NCI-H128 (cell line): ENCODE results near the gene ONECUT1.

Experiments
- DNase-seq: peaks from one replicate; lab custom pipeline; 2025; ENCODE audit not compliant: unreplicated experiment; lab: John Stamatoyannopoulos, UW

ONECUT1 gene

DNA sequence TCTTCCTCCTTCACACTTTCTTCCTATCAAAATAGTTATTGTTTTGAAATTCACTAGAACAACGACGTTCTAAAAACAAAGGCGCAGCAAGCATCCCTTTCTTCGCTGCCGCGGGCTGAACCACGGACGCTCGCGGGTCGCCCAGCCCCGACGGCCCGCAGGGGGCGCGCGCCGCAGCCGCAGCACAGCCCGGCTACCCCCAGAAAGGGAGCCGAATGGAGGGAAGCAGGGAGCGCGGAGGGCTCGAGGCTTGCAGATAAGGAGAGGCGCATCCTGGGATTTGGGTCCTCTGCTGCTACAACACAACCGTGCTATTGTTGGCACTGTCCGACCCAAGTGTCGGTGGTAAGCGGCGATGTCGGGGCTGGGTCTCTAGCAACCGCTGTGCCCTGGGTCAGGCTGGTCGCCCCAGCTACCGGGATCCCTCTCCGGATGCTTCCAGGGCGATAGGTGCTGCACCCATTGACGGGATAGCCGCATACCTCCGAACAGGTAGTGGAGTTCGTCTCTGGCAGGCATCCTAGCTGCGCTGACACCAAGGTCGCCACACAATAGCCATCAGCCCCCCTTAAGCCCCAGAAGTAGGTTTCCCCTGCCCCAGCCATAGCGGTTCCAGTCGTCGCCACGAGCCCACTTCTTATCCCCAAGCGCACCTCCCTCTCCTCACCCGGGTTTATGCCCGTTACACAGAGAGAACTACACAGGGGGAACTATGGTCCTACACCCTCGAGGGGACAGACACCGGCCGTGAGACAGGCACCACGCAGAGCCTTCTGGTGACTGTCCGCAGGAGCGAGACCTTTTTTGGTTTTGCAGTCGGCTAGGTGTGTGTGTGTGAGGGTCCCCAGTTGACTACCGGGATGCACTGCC lies 6.0 kb downstream of the ONECUT1 start:
- no peak for DNase-seq

DNA sequence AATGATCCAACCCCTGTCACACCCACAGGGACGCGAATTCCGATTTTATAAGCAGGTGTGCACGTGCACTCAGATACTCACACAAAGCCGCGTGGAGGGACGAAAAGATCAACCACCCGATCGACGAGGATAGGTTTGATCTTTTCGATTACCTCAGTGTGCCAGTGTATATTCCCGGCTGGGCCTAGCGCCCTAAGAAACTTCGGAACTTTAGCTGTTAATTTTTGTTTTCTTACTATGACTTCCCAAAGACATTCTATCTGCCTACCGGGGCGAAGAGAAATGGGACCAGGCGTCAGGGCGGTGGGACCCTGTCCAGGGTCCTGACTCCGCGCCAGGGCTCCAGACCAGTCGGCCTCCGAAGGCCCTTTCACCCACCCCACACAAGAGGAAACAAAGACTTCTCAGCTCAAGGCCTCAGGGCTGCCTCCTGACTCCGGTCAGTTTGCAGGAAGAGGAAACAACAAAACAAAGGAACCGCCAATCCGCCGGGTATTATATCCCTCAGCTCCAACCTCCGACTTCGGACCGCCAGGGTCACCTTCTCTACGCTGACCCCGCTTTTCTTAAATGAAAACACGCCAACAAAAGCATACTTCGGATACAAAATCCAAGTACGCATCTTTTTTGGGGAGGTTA lies 6.8 kb downstream of the ONECUT1 start:
- DNase-seq = no peak

DNA sequence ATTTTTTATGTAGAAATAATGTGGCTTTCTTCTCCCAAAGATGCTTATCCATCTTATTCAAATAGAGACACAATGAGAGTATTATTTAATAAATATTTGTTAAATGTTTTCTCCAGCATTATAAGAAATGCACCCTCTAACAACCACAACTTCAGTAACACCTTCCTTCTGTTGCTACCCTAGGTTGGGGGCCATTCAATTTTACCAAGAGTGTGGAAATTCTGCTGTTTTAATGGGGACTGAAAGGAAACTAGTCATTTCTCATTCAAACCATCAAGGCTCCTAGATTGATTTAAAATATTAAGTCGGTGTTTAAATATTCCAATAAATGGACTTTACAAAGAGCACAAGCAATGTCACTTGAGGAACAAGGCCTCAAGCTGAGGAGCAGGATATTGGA lies 7.6 kb downstream of the ONECUT1 start:
- no peak for DNase-seq

DNA sequence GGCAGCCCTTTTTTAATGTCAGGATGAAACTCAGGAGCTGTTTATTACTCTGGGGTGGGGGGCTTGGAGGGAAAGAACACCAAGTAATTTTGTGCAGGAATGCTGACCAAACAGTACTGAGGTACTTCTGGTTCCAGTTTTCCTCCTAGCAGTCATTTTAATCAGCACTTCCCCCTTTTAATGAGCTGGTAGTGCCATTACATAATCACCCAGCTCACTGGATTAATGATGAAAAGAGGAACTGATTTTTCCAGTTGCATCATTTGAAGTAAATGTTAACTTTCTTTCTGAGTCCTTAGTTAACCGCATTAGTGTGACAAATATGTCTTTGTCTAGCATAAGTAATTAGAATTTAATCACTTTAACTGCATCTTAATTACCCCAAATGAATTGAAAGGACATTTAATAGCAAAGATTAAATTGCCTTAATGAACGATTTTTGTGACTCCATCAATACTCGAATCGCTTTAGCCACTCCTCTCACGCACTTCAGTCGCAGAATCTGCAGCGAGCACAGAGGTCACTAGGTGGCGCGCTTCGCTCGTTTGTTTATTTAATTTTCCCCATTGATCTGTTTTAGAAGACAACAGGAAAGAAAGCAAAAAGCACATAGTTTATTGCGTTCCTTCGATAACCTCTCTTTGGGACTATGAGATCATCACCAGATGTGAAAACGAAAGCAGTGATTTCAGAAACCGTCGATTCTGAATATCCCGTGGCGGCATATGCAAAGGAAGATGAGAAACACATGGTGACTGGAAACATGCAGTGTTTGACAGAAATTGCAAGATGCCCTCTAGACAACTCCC lies 9.8 kb downstream of the ONECUT1 start:
- DNase-seq = no peak

DNA sequence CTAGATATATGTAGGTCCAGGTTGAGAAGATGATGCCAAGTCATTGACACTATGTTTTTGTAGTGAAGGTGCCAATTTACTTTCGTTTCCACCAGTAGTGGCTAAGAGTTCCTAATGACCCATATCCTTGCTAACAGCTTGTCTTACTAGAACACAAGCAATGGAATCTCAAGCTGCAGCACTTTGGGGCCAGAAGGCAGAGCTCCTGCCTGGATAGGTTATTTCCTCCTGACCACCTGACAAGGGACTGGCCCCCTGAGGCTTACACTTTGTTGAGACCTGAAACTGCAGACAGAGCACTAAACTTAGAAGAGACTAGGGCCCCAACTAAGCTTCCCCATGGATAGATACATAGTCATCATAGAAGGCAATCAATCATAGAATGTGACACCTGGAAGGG lies 11.7 kb downstream of the ONECUT1 start:
- DNase-seq = no peak

DNA sequence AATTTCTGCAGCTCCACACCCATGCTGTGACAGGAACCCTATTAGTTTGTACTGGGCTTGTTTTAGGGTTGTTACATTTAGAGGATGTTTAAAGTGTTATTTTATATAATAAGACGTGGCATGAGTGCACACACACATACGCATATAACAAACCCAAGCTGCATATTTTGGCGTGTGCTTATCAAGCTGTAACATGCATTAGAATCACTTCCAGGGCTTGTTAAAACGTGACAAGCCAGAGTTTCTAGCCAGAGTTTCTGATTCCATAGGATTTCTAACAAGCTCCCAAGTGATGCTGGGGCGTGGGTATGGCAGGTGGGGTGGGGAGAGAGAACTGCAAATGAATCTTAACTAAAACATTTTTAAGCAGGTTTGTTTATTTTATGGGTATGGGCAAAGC lies 17.4 kb downstream of the ONECUT1 start:
- DNase-seq = no peak

DNA sequence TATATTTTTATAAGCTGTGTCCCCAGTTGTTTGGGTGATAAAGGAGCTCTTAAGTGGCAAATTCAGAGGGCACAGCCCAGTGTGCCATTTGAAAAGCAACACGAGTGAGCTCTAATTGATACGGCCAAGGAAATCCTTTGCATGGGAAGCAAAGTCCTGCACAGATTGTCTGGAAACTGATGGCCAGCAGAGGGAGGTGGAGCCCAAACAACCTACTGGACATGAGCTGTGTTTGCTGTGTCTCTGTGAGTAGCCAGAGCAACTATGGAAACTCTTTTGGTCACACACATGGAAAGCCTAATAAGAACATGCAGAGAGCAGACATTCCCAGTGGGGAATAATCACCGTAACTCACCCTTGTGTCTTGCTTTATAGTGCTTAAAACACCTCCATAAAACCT lies 24.4 kb downstream of the ONECUT1 start:
- no peak for DNase-seq

DNA sequence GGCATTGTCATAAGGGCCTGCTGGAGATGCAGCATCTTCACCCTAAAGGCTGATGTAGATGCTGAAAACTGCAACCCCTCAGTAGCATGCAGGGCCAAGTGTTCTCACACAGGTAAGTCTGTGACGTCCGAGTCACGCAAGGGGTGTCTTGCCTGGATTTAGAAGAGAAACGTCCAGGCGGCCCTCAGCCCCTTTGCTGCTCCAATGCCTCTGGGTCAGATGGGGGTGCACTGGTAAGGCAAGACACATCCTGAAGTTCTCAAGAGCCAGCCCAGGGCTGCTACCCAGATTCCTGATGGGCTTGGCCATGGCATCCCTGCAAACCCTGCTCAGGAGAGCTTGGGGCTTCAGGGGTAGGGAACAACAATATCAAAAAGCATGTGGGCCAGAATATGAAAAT lies 25.4 kb downstream of the ONECUT1 start:
- DNase-seq = no peak

DNA sequence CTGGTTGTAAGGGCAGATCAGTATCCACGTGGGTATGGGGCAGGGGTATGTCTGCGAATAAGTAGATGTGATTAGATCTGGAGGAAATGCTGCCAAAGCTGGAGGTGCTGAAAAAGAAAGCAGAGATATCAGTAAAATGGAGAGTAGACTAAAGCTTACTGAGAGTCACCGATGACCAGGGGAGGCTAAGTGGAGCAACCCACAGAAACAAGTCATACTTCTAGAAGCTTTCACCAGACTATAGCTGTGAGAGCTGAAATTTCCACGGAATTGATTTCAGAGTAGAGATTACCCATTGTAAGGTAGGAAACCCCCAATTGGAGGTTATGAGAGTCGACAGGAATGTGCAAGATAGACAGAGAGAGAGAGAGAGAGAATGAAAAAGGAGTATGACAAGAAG lies 27.5 kb downstream of the ONECUT1 start:
- DNase-seq = no peak

DNA sequence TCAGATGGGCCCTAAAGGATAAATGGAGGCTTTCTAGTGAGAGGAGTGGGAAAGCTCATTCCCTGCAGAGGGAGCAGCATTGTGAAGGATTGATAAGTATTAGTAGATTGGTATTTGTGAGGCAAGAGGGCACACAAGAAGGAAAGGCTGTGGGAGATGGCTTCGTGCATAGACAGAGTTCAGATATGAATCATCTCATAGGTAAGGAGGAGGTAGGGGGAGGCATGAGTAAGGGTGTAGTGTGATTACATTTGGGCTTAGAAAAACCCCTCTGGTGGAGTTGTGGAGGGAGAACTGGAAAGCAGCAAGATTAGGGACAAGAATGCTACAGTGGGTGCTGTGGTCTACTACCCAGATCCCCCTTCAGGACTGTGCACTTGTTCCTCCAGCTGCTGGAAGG lies 29.6 kb downstream of the ONECUT1 start:
- no peak for DNase-seq

DNA sequence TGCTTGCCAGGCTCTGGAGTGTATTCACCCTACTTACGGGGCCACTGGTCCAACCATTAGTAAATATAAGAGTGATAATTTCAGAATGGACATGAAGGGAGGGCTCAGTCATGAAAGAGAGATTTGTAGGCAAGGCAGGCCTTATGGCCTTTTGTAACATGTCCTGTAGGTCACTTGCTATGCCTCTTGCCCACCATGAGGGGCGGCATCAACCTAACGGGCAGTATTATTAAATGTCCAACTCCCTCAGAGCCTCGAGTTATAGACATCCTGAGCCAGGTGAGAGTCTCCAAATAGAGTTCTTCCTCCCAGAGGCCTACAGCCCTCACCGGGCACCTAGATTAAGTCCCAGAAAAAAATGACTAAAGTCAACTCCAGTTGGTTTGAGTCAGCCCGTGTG lies 30.2 kb downstream of the ONECUT1 start:
- DNase-seq = no peak

DNA sequence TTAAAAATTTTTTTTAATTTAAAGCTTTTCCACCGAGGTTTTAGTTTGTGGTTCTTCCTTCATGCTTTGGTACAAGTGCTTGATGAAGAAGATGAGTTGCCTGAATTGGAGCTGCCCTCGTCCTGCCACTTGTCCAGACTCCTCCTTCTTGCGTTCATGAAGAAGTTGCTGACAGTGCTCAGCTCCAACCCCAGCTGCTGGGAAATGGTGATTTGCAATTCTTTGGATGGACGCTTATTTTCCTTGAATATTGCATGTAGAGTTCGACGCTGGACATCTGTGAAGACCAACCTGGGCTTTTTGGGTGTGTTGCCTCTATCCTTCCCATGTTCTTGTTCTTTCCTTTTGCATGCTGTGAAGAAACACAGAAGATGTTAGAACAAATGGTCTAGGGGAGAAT lies 32.6 kb downstream of the ONECUT1 start:
- DNase-seq = no peak

DNA sequence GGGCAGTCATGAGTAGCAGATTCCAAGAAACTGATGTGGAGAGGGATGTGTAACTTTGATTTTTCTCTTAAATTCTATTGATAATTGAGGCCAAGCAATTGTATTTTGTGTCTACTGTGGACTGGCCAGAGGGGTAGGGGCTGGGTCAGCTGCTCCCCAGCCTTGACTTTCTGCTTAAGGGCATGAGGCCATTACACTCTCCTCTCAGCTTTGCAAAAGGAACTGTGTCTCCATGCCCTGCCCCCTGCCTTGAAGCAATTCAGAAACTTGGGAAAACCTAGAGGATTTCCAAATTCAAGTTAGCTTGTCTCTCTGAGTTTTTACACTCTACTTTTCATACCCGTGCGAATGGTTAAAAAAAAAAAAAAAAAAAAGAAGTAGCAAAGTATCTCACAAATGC lies 38.6 kb downstream of the ONECUT1 start:
- DNase-seq = no peak

DNA sequence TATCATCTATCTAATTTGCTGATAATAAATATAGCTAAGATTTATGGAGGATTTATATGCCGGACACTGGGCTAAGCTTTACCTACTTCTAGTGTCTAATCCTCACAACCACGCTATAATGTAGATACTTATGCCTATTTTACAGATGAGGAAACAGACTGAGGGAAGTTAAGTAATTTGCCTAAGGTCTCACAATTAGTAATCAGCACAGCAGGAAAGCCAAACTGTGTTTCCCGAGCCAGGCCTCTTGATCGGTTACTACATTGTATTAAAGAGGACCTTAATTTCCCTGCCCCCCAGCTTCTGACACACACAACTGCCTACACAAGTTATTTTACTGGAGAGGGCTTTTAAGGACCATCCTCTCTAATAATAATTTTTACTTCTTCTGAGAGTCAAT lies 40.9 kb downstream of the ONECUT1 start:
- no peak for DNase-seq

DNA sequence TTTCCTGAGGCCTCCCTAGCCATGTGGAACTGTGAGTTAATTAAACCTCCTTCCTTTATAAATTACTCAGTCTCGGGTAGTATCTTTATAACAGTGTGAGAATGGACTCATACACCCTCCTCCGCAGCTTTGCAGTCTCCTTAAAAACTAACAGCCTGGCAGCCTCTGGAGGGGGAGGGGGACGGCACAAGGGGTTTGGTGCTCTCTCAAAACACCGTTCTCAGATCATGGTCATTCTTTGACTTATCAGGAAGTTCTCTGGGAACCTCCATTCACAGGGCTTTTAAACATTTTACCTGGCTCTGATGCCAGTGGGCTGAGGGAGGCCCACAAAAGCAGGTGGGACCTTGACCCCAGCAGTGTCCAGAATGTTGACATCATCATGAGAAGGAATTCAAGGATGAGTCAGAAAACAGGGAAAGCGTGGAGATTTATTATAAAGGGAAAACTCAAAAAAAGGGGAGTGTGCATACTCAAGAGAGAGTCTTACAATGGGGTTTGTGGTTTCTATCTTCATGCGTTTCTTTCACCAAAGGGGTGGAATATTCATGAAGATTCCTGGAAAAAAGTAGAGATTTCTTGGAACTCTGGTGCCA lies 43.9 kb downstream of the ONECUT1 start:
- no peak for DNase-seq

DNA sequence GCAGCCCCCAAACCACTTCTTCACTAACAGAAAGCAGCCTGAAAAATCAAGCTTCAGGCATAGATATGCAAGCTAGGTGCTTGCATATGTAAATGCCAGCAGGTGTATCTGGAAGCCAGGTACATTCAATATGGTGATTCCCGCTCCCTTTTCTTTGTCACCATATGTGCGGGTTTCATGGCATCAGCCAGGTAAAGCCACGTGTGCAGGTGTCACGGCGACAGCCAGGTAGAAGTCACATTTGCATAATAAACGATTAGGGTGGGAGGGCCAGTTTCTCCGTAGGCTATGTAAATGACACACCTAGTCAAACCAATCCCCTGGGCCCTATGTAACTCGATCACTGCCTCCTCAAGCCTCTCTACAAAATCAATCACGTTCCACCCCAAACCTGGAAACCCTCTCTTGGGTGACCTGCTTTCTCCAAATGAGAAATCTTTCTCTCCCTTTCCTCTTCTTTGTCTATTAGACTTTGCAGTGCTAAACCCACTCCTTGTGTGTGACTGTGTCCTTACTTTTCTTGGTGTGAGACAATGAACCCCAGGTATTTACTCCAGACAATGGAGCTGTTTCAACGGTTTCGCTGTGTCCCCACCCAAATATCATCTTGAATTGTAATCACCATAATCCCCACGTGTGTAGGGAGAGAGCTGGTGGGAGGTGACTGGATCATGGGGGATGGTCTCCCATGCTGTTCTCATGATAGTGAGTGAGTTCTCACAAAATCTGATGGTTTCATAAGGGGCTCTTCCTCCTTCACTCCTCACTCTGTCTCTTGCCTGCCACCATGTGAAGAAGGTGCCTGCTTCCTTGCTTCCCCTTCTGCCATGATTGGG lies 44.6 kb downstream of the ONECUT1 start:
- no peak for DNase-seq

DNA sequence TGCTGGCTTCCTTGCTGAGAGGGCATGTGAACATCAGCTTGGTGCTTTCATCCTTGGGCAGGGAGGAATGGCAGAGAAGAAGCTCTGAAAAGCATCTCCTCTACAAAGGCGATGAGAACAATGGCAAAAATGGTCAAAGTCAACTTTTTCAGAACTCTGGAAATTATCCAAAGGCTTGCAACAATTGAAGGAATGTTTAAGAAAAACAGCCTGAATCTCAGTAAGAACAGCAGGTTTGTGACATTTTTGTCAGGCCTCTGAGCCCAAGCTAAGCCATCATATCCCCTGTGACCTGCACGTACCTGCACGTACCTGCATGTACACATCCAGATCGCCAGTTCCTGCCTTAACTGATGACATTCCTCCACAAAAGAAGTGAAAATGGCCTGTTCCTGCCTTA lies 51.8 kb downstream of the ONECUT1 start:
- no peak for DNase-seq

DNA sequence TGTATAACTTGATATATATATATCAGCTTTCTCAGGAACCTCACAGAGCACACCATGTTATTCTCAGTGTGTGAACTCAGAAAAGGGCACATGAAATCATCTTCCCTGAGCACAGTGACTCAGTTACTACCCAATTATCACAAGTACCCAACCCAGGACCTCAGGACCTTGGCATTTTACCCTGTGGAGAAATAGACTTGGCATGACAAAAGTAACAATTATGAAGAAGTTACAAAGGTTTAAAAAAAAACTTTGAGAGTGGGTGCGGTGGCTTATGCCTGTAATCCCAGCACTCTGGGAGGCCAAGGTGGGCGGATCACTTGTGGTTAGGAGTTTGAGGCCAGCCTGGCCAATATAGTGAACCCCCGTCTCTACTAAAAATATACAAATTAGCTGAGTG lies 52.4 kb downstream of the ONECUT1 start:
- DNase-seq = no peak

DNA sequence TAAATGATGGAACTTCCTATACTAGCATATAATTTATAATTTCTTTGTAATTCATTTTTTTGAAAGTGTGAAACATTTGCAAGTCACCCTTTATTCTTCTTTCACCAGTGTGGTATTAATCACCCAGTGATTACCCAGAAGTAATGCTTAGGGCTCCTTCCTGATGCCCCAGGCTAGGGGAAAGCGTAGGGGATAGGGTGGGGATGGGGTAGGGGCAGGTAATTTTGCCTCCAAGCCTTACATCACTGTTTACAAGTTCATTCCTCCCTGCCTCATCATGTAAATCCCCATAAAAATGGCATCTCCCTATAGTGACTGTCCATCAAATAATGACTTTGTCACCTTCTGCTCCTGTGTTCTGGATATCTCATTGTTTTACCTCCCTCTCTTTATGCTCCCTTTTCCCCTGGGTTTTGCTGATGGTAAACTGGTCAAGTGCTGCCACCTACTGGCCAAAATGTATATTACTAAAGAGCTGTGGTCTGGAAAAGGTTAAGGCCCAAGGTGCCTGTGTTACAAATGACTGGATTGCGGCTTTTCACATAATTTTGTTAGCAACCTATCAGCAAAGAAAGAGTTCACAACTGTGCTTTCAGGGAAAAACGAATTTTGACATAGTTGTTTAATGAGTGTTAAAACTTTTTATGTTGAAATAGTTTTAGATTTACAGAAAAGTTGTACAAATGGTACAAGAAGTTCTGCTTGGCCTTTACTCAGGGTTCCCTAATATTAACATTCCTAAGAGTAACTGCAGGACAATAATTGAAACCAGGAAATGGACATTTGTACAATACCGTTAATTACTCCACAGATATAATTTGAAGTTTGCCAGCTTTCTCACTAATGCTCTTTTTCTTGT lies 54.7 kb downstream of the ONECUT1 start:
- peak; percentile 61 for DNase-seq

DNA sequence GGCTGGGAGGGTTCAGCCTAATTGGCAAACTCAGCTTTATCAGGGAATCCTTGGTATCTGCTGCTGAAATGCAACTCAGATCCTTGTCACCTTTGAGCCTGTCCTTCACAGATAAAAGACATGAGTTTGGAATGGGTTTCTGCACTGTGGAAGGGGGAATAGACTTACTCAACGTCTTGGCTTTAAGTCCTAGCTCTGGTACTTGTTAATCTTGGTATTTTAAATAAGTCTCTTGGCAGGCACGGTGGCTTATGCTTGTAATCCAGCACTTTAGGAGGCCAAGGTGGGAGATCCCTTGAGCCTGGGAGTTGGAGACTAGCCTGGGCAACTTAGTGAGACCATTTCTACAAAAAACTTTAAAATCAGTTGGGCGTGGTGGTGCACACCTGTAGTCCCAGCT lies 55.8 kb downstream of the ONECUT1 start:
- DNase-seq = no peak
